Glutamatergic neuron (in vitro differentiated cells): ENCODE measurements around the gene CYBA. TPM values are rescaled to one million over a fixed set of nuclear protein-coding genes. Genes with fewer than 3 reads are reported as not detected.

Experiments
- DNase-seq: peaks from one replicate; pipeline ENCODE4 v3.0.0; 2022
- H3K27ac Mint-ChIP-seq: one replicate; pipeline ENCODE4 v1.8.0; 2020; ENCODE audit warnings: mild to moderate bottlenecking, mixed read lengths, inconsistent platforms; ENCODE audit not compliant: unreplicated experiment
- H3K27me3 Mint-ChIP-seq: one replicate; pipeline ENCODE4 v1.8.0; 2020; ENCODE audit warnings: mild to moderate bottlenecking, moderate library complexity, mixed read lengths, inconsistent platforms; ENCODE audit not compliant: unreplicated experiment
- H3K36me3 Mint-ChIP-seq: one replicate; pipeline ENCODE4 v1.8.0; 2020; ENCODE audit warnings: mild to moderate bottlenecking, mixed read lengths, inconsistent platforms; ENCODE audit not compliant: unreplicated experiment
- H3K4me1 Mint-ChIP-seq: one replicate; pipeline ENCODE4 v1.8.0; 2020; ENCODE audit warnings: mild to moderate bottlenecking, low read depth, mixed read lengths, inconsistent platforms; ENCODE audit not compliant: unreplicated experiment
- H3K4me3 Mint-ChIP-seq: one replicate; pipeline ENCODE4 v1.8.0; 2020; ENCODE audit warnings: mild to moderate bottlenecking, mixed read lengths, inconsistent platforms; ENCODE audit not compliant: unreplicated experiment
- H3K9me3 Mint-ChIP-seq: one replicate; pipeline ENCODE4 v1.8.0; 2020; ENCODE audit warnings: mild to moderate bottlenecking, moderate library complexity, mixed read lengths, inconsistent platforms; ENCODE audit not compliant: unreplicated experiment
- CTCF ChIP-seq: fragments of 200-600 bp; sonication (generic); IDR thresholded peaks from one replicate; pipeline ENCODE4 v1.5.0; 2021; ENCODE audit not compliant: partially characterized antibody, unreplicated experiment
- total RNA-seq: library from RNA; stranded (reverse); fragmentation: NEBNext Ultra II Directional; extraction: Animal tissue kit (Norgen Biotek cat#: 25700); gene quantifications from one replicate; pipeline ENCODE4 v1.2.1, GENCODE V29; 2021; ENCODE audit not compliant: unreplicated experiment

The CYBA gene
- total RNA-seq, 1 donor from 2014 or later: 28.7 TPM

GRCh38 chr16:88593489-88593888, 57.4 kb downstream of the CYBA start:
- TF ChIP-seq CTCF: no peak
- peaks cover 7% of the 10 kb centered on the region for H3K4me1 Mint-ChIP-seq
- no peak overlapping the region for H3K4me3 Mint-ChIP-seq
- H3K36me3 Mint-ChIP-seq: peaks cover 1% of the 10 kb centered on the region
- H3K27ac Mint-ChIP-seq: no peak overlapping the region
- peaks cover 5% of the 10 kb centered on the region for H3K9me3 Mint-ChIP-seq
- peaks cover 10% of the 10 kb centered on the region for H3K27me3 Mint-ChIP-seq
- DNase-seq: no peak

Other genes starting within 250 kb of the CYBA start
- 11.1 TPM for gene ZFPM1, start 197.8 kb downstream of the CYBA start, total RNA-seq
- 48.9 TPM for gene ZC3H18, start 80.7 kb downstream of the CYBA start, total RNA-seq
- not detected for gene IL17C, start 12.5 kb downstream of the CYBA start, total RNA-seq
- gene MVD, start 12.0 kb upstream of the CYBA start, total RNA-seq: 227 TPM
- gene SNAI3, start 35.5 kb upstream of the CYBA start, total RNA-seq: not detected
- gene RNF166, start 55.4 kb upstream of the CYBA start, total RNA-seq: 26.5 TPM
- gene CTU2, start 55.5 kb upstream of the CYBA start, total RNA-seq: 32.4 TPM
- 12.3 TPM for gene PIEZO1, start 134.2 kb upstream of the CYBA start, total RNA-seq
- gene CDT1, start 152.7 kb upstream of the CYBA start, total RNA-seq: 5.6 TPM
- gene APRT, start 160.9 kb upstream of the CYBA start, total RNA-seq: 54.4 TPM
- 31.7 TPM for gene GALNS, start 205.9 kb upstream of the CYBA start, total RNA-seq
- gene TRAPPC2L, start 206.1 kb upstream of the CYBA start, total RNA-seq: 50.6 TPM
- 3.9 TPM for gene PABPN1L, start 215.6 kb upstream of the CYBA start, total RNA-seq